SK-N-MC (cell line): ENCODE measurements around the gene FGF14.

ENCODE experiments used
- EZH2 ChIP-seq: fragments of 200-600 bp; sonication (generic); IDR thresholded peaks from one replicate; pipeline ENCODE4 v1.6.1; 2017; ENCODE audit warnings: antibody characterized with exemption
- FOXP2 ChIP-seq: optimal IDR thresholded peaks from 2 replicates; pipeline ENCODE3; 2011; ENCODE audit warnings: mild to moderate bottlenecking, moderate library complexity; ENCODE audit not compliant: insufficient read depth; ENCODE audit errors: extremely low read length, control extremely low read depth
- POLR2AphosphoS5 ChIP-seq: IDR thresholded peaks from 2 replicates; pipeline ENCODE4 v1.6.1; 2012; ENCODE audit warnings: mild to moderate bottlenecking, low read depth, low read length, borderline replicate concordance

DNA sequence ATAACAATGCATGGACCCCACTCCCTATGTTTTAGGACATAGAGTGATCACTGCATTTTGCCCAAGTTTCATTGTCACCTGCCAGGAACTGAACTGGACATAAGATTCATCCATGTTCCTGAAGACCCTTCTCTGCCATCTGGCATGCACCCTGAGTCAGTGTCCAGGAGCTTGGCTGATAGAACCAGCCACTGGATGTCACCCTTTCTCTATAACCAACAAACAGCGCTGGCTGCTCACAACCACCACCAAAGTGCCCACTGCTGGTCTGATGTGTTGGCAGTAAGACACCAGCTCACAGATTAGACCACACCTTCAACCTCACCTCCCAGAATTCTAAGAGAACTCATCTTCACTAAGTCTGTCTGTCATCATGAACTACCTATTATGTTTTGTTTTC lies 616.0 kb downstream of the FGF14 start:
- TF ChIP-seq POLR2AphosphoS5 (no peak), EZH2 (no peak), FOXP2 (no peak)
